GM12864 (cell line): ENCODE results near the gene TMEM182.

Source experiments
- DNase-seq: peaks from one replicate; pipeline ENCODE4 v3.0.0-alpha.2; 2011; ENCODE audit warnings: low read depth
- H3K4me3 ChIP-seq: 2 replicates; pipeline ENCODE4 v1.5.1; 2011; ENCODE audit warnings: mild to moderate bottlenecking, low read depth, low read length, control low read depth
- TF ChIP-seq, protein P1 (sequence below): IDR thresholded peaks from 2 replicates; pipeline ENCODE4 v1.5.1; 2011; ENCODE audit warnings: low read depth, mild to moderate bottlenecking, moderate library complexity, low read length, control low read depth, inconsistent platforms; ENCODE audit errors: missing control alignments

The TMEM182 gene

DNA sequence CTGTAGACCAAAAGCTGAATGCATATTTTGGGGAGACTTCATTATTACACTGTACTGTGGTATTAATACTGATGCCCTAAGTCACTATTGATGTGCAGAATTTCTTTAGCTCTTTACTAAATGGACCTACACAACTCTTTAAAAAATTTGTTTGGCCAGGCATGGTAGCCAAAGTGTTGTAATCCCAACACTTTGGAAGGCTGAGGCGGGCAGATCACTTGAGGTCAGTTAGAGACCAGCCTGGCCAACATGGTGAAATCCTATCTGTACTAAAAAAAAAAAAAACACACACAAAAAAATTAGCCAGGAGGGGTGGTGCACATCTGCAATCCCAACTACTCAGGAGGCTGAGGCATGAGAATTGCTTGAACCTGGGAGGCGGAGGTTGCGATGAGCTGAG is 6.4 kb downstream of the TMEM182 start:
- H3K4me3 ChIP-seq: no peak overlapping the region
- no peak for DNase-seq
- TF ChIP-seq, protein P1, sequence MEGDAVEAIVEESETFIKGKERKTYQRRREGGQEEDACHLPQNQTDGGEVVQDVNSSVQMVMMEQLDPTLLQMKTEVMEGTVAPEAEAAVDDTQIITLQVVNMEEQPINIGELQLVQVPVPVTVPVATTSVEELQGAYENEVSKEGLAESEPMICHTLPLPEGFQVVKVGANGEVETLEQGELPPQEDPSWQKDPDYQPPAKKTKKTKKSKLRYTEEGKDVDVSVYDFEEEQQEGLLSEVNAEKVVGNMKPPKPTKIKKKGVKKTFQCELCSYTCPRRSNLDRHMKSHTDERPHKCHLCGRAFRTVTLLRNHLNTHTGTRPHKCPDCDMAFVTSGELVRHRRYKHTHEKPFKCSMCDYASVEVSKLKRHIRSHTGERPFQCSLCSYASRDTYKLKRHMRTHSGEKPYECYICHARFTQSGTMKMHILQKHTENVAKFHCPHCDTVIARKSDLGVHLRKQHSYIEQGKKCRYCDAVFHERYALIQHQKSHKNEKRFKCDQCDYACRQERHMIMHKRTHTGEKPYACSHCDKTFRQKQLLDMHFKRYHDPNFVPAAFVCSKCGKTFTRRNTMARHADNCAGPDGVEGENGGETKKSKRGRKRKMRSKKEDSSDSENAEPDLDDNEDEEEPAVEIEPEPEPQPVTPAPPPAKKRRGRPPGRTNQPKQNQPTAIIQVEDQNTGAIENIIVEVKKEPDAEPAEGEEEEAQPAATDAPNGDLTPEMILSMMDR: no peak

DNA sequence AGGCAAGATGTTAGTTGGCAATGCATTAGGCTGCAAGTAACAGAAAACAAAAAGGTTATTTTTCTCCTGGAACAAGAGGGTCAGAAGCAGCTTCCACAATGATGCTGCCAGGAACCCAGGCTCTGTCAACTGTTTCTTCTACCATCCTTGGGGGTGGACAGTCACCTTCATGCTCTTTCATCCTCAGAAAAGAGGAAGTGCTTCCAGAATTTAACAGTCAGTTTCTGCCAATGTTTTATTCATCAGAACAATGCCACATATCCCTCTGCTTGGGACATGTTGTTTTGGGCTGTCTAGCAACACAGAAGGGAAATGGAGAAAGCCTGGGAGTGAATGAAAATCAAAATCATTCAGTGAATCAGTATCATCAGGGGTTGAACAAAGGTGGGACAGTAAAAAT is 7.1 kb downstream of the TMEM182 start:
- no peak overlapping the region for H3K4me3 ChIP-seq
- TF ChIP-seq, protein P1: no peak
- DNase-seq: no peak

DNA sequence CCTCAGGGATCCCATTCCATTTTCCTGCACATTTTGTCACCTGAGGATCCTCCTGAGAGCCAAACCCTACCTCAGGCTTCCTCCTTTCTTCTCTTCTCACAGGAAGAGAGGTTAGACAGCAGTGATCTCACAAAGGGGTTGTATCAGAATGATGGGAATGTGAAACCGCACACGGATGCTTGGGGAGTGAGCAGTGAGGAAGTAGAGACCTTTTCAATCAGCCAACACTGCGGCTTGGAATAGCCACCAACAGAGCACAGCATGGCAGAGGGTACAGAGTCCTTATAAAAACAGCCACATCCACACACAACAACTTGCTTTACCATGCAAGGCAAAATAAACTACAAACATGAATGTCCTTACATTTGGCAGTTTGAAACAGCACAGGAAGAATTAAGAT is 8.7 kb downstream of the TMEM182 start:
- H3K4me3 ChIP-seq: no peak overlapping the region
- TF ChIP-seq, protein P1: no peak
- no peak for DNase-seq

DNA sequence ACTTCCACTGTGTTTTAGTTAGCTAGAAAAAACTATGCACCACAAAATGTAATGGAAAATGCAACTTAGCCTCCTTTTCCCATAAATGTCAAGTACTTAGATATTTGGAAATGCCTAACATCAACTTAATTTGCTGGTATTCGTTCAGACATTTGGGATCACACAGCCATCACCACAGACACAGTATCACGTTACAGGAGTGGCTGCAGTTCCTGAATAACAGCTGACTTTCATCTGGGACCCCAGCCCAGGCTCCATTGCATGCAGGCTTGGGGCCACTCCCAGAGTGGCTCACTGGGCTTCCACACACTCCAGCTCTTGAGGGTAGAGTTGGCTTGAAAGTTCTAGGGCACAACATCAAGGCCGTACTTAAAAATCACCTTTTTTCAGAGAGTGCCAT is 9.3 kb downstream of the TMEM182 start:
- no peak overlapping the region for H3K4me3 ChIP-seq
- DNase-seq: no peak
- TF ChIP-seq, protein P1: no peak

DNA sequence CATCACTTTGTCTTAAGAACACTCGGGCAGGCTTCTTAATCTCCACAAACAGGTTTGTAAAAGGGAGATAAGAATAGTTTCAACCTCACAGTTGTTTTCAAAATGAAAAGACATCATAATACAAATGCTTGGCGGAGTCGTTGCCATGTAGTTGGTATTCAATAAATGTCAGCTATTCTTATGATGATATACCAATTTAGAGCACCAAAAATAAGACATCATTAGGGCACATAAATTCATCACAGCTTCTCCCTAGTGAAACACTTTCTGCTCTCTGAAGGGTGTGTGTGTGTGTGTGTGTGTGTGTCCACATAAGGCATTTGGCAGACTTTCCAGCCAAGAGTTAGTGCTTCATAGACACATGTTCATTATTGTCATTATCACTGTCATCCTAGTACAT is 10.8 kb downstream of the TMEM182 start:
- H3K4me3 ChIP-seq: no peak overlapping the region
- DNase-seq: no peak
- TF ChIP-seq, protein P1: no peak

DNA sequence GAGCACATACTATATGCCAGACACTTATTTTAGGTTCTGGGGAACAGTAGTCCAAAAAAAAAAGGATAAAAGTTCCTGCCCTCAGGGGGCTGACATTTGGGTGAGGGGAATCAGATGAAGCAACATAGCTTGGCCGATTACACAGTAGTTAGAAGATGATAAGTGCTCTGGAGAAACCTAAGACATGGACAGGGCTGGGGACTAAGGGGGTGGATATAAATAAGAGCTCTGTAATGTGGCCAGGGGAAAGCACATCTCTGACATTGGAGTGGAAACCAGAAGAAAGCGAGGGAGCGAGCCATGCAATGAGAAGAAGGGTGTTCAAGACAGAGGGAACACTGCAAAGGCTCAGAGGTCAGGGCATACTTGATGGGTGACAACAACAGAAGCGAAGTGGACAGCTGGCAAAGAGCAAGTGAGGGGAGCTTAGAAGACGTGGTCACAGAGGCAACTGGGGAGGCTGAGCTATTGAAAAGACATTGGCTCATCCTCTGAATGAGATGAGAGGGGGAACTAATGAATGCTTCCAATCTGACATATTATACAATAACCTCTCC is 11.4 kb downstream of the TMEM182 start:
- DNase-seq: no peak
- H3K4me3 ChIP-seq: no peak overlapping the region
- TF ChIP-seq, protein P1: no peak

DNA sequence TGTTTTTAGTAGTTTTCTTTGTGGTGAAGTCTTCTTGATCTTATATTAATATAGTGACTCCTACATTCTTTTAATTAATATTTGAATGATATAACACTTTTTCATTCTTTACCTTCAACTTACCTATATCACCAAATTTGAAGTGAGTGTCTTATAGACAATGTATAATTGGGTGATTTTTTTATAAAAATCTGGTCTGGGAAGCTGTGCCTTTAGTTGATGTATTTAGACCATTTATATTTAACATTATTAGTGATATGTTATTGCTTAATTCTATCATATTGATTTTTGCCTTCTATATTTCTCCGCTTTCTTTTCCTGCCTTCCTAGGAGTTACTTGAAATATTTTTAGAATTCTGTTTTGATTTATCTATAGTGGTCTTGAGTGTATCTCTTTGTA is 16.4 kb downstream of the TMEM182 start:
- TF ChIP-seq, protein P1: no peak
- H3K4me3 ChIP-seq: no peak overlapping the region
- DNase-seq: no peak
